Ovary (tissue), 9 donors: ENCODE measurements around the gene MRPS2. TPM values are rescaled to one million over a fixed set of nuclear protein-coding genes. Genes with fewer than 3 reads are reported as not detected.

Experiments
- DNase-seq, 5 donors: peaks; one replicate each; pipeline ENCODE4 v3.0.0-alpha.2; 2019 to 2020
- H3K27ac ChIP-seq, 2 donors: fragments of 200-600 bp; one replicate each; pipeline versions ENCODE4 v1.5.1 to v1.8.0; 2019 to 2022
- H3K27me3 ChIP-seq: fragments of 200-600 bp; one replicate; pipeline ENCODE4 v1.8.0; 2022
- H3K36me3 ChIP-seq: fragments of 200-600 bp; sonication (generic); one replicate; pipeline ENCODE4 v1.5.1; 2019
- H3K4me1 ChIP-seq: one replicate; pipeline ENCODE4 v1.8.1; 2013; ENCODE audit warnings: mild to moderate bottlenecking, moderate library complexity; ENCODE audit not compliant: insufficient read depth
- H3K4me3 ChIP-seq: fragments of 200-600 bp; sonication (generic); one replicate; pipeline ENCODE4 v1.5.1; 2017
- H3K9me3 ChIP-seq, 2 donors: fragments of 200-600 bp in 1 of 2; sonication (generic) in 1 of 2; one replicate each; pipeline versions ENCODE4 v1.5.1 to v1.8.1; 2013 to 2019; ENCODE audit warnings: mild to moderate bottlenecking in 1 of 2, moderate library complexity in 1 of 2
- EP300 ChIP-seq: sonication (generic); formaldehyde crosslinking; IDR thresholded peaks from one replicate; pipeline ENCODE4 v1.6.1; 2017; ENCODE audit warnings: antibody characterized with exemption
- POLR2A ChIP-seq: fragments of 450-650 bp; IDR thresholded peaks from one replicate; pipeline ENCODE4 v1.6.1; 2017; ENCODE audit warnings: antibody characterized with exemption, mild to moderate bottlenecking, moderate library complexity
- WGBS, 3 donors: extraction: QIAGEN DNeasy Blood & Tissue Kit in 1 of 3; methylation state at CpG; one replicate each; pipeline versions ENCODE4 v1.1.5 to v1.1.7; 2013 to 2017; 5-methylcytosine and 5-hydroxymethylcytosine counted together
- intact Hi-C, 4 donors: fragments of 100-400 bp; cut with DNase I; formaldehyde crosslinking; loops; one replicate each; pipeline versions ENCODE4 v1.11.0 to v1.15.1; 2022 to 2023
- polyA plus RNA-seq, 2 donors: library from polyadenylated mRNA; stranded (reverse); fragments of 200-250 nt in 1 of 2; fragments of 350-450 nt in 1 of 2; fragmentation: Illumina TruSeq in 1 of 2; extraction: RNeasy Lipid Tissue Mini Kit (QIAGEN cat#74804) in 1 of 2; gene quantifications; one replicate each; pipeline ENCODE4 v1.2.3, GENCODE V29; 2013 to 2014
- total RNA-seq, 7 donors: library from RNA; depleted of rRNA in 2 of 7; stranded (reverse); fragments of >200 nt in 2 of 7; fragmentation: NEBNext Ultra II Directional in 3 of 7; extraction: Animal tissue kit (Norgen Biotek cat#: 25700) in 3 of 7; gene quantifications; one replicate each; pipeline versions ENCODE4 v1.1.0 to v1.2.4, GENCODE V29; 2016 to 2023
- TF ChIP-seq, protein P1 (sequence below), 3 donors: fragments of 450-650 bp in 2 of 3; fragments of 200-600 bp in 1 of 3; IDR thresholded peaks; one replicate each; pipeline versions ENCODE4 v1.5.1 to v1.8.0; 2016 to 2022; ENCODE audit warnings: antibody characterized with exemption in 3 of 3, mild to moderate bottlenecking in 1 of 3
- donor health status: DM: no; HTN: no; CAD: no; lungs with moderate emphysema.
- donor health status: DM: no; HTN: no; CAD: no.
- donor health status: Bipolar disorder and iron deficiency.
- donor health status: DM: yes; HTN: yes; CAD: no.
- donor health status: DM: no; HTN: no; CAD: no.
- donor health status: DM: yes; HTN: yes; CAD: no.

Gene MRPS2
- total and polyA plus RNA-seq, 9 donors, result 9.7 to 53.2 (median 30.4) TPM

DNA sequence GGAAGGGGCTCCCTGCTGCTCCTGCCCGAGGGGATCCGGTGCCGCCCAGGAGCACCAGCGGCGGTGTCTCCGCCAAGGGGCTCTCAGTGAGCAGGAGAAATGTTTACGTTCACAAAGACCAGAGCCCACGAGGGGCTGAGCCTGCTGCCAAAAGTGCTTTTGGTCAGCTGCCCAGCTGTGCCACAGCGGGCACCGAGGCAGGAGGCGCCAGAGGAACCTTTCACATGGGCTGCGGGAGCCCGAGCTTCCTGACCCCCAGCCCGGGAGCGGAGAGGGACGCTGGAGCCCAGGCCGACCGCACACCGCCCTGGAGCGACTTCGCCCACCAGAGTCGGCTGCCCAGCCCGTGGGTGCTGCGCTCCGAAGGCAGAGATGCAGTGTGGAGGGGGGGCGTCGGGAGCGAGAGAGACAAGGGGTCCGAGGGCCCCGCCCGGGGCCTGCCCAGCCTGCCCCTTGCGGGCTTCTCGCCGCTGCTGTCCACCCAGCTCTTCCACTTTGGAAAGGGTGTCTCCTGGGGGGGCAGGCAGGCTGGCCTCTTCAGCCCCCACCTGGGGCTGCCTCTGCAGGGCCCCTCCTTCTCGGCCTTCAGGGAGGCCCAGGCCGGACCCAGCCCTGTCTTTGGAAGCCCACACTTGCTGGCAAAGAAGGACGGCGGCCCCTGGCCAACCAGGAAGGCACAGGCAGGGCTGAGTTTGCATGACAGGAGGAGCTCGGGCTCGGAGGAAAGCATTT lies 13.0 kb upstream of the MRPS2 start:
- Histone ChIP-seq H3K36me3 (no peaks in the 10 kb centered on the region), H3K27me3 (no peaks in the 10 kb centered on the region), H3K4me3 (no peak overlapping the region), H3K27ac (no peak overlapping the region), H3K9me3 (no peaks in the 10 kb centered on the region), H3K4me1 (no peaks in the 10 kb centered on the region)
- intact Hi-C loops, result no loop called here
- 91 to 95% (median 91%) methylated on average over 35 to 40 of the region's 40 CpGs for WGBS, 3 donors
- no peak for TF ChIP-seq EP300
- TF ChIP-seq POLR2A, result no peak
- TF ChIP-seq, protein P1, sequence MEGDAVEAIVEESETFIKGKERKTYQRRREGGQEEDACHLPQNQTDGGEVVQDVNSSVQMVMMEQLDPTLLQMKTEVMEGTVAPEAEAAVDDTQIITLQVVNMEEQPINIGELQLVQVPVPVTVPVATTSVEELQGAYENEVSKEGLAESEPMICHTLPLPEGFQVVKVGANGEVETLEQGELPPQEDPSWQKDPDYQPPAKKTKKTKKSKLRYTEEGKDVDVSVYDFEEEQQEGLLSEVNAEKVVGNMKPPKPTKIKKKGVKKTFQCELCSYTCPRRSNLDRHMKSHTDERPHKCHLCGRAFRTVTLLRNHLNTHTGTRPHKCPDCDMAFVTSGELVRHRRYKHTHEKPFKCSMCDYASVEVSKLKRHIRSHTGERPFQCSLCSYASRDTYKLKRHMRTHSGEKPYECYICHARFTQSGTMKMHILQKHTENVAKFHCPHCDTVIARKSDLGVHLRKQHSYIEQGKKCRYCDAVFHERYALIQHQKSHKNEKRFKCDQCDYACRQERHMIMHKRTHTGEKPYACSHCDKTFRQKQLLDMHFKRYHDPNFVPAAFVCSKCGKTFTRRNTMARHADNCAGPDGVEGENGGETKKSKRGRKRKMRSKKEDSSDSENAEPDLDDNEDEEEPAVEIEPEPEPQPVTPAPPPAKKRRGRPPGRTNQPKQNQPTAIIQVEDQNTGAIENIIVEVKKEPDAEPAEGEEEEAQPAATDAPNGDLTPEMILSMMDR (IDR thresholded peaks at IDR 0.05), result no peak
- no peak for DNase-seq

DNA sequence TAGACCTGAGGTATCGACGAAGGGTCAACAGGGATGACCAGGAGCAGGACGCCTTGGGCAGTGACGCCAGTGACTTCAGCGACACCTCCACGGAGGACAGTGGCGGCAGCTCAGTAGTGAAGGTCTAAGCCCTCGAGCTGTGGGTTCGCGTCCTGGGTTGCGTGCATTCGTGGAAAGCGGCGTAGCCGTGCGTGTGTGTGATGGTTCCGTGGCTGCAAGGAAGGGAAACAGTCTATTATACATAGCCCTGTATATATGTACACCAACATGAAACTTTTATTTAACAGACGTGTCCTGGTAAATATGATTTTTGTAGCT lies 12.5 kb upstream of the MRPS2 start:
- DNase-seq, result no peak
- WGBS, 3 donors, result 95 to 96% (median 96%) methylated on average over 18 of the region's 18 CpGs
- no peaks in the 10 kb centered on the region for H3K9me3 ChIP-seq
- H3K27ac ChIP-seq, result no peak overlapping the region
- TF ChIP-seq, protein P1 (IDR thresholded peaks at IDR 0.05), result no peak
- TF ChIP-seq POLR2A, result no peak
- intact Hi-C loops, result no loop called here
- H3K27me3 ChIP-seq, result no peaks in the 10 kb centered on the region
- no peaks in the 10 kb centered on the region for H3K36me3 ChIP-seq
- H3K4me1 ChIP-seq, result no peaks in the 10 kb centered on the region
- H3K4me3 ChIP-seq, result no peak overlapping the region

DNA sequence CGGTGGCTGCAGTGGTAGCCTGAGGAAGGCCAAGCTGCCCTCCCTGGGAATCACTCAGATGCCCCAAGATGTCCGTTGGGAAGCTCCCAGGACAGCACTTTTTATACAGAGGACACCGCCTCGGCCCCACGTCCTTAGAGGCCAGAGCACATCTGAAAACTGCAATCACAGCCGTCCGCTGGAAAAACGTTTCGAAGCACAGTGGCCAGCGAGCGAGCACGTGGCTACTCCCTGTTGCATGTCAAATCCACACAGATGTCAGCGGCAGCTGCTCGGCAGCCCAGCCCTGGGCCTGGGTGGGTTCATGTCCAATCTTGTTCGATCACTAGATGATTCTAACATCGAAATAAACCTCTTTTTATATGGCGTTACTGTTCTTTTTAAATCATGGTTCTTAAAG lies 12.0 kb upstream of the MRPS2 start:
- no peak for DNase-seq
- no peak overlapping the region for H3K4me3 ChIP-seq
- intact Hi-C loops, result no loop called here
- no peaks in the 10 kb centered on the region for H3K4me1 ChIP-seq
- TF ChIP-seq EP300 (no peak), POLR2A (no peak)
- TF ChIP-seq, protein P1 (IDR thresholded peaks at IDR 0.05), result no peak
- no peak overlapping the region for H3K27ac ChIP-seq
- H3K9me3 ChIP-seq, result no peaks in the 10 kb centered on the region
- no peaks in the 10 kb centered on the region for H3K27me3 ChIP-seq
- H3K36me3 ChIP-seq, result no peaks in the 10 kb centered on the region
- 90 to 91% (median 90%) methylated on average over 17 of the region's 17 CpGs for WGBS, 3 donors

DNA sequence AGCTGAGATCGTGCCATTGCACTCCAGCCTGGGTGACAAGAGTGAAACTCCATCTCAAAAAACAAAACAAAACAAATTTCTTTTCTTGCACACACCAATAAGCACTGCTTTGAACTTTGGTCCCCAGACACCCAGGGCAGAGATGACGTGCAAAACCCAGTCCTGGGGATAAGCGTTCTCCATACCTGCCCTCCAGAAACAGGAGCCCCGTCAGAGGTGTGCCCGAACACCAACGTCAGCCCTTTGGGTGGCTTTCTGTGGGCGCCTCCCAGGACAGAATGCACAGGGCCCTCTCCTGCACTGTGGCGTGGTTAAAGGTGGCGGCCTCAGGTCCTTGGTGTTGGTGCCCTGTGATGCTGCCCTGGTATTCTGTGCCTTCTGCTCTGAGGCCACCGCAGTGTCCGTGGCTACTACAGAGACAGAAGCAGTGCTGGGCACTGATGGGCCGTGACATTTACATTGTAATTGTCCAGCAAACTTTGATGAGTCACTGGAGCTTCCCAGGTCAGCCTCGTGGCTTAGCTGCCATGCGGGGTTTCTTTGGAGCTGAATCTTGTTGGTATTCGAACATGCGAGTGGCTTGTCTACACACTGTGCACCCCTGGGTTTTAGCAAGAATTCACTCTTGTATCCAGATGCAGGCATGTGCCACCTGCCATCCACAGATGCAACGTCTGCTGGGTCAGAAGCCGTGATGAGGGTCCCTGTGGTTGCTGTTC lies 11.1 kb upstream of the MRPS2 start:
- no peak overlapping the region for H3K27ac ChIP-seq
- WGBS, 3 donors, result 87 to 93% (median 90%) methylated on average over 18 of the region's 18 CpGs
- H3K4me3 ChIP-seq, result no peak overlapping the region
- no peaks in the 10 kb centered on the region for H3K36me3 ChIP-seq
- H3K4me1 ChIP-seq, result no peaks in the 10 kb centered on the region
- no peak for DNase-seq
- H3K9me3 ChIP-seq, result no peaks in the 10 kb centered on the region
- TF ChIP-seq, protein P1 (IDR thresholded peaks at IDR 0.05), result no peak
- TF ChIP-seq EP300, result no peak
- TF ChIP-seq POLR2A, result no peak
- intact Hi-C loops, result no loop called here
- no peaks in the 10 kb centered on the region for H3K27me3 ChIP-seq
